Left cardiac atrium (tissue), 4 donors: ENCODE results near the gene RPL18. TPM values are rescaled to one million over a fixed set of nuclear protein-coding genes. Genes with fewer than 3 reads are reported as not detected.
"Not testable (repeated sequence)": the region's sequence is repeated elsewhere in the genome, so short reads cannot be mapped to it uniquely, and the experiment has no call there.

Experiments used
- ATAC-seq, 2 donors: fragments of 200-7000 bp; cut with Tn5 transposase; one replicate each; pipeline ENCODE4 v1.9.1; 2020; ENCODE audit warnings: mild to moderate bottlenecking in 2 of 2, moderate library complexity in 2 of 2
- DNase-seq: peaks from one replicate; pipeline ENCODE4 v3.0.0-alpha.2; 2020
- intact Hi-C, 2 donors: fragments of 100-400 bp; cut with DNase I; formaldehyde crosslinking; loops; one replicate each; pipeline versions ENCODE4 v1.14.1 to v1.15.1; 2022 to 2023
- total RNA-seq, 2 donors: library from RNA; stranded (reverse); fragmentation: NEBNext Ultra II Directional; extraction: Animal tissue kit (Norgen Biotek cat#: 25700); gene quantifications; one replicate each; pipeline ENCODE4 v1.2.1, GENCODE V29; 2021
- donor health status: DM: no; HTN: yes; CAD: no.
- donor health status: DM: no; HTN: yes; CAD: no; lungs with severe emphysema.
- donor health status: DM: yes; HTN: yes; CAD: no.
- donor health status: Dilated cardiomyopathy.

Gene RPL18
- total RNA-seq, 2 donors from 2014 or later: 674 to 678 TPM

DNA sequence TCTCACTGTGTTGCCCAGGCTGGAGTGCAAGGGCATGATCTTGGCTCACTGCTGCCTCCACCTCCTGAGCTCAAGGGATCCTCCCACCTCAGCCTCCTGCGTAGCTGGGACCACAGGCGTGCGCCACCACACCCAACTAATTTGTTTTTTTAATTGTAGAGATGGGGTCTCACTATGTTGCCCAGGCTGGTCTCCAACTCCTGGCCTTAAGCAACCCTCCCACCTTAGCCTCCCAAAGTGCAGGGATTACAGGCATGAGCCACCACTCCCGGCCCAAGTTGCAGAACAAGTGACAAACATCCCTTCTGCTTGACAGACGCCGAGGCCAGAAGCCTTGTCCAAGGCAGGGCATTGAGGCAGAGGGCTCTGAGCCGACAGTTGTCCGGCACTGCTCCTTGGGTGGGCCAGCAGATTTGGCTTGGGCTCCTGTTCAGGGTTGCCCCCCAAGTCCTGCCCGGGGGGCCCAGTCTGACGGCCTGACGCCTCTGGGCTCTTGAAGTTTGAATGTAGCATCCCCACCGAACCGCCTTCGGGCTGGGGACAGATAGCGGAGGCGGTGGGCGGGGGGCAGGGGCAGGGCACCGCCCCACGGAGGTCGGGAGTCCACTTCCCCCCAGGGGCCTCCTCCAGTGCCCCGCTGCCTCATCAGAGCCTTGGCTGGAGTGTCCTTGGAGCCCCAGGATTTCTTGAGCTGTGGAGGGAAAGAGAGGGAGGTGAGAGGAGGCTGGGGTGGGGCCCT is 18.1 kb downstream of the RPL18 start:
- ATAC-seq: no peak

GRCh38 chr19:48598996-48599700 is 19.8 kb downstream of the RPL18 start:
- DNase-seq: no peak
- intact Hi-C loops: no loop called here
- no peak for ATAC-seq

More for the DNA sequence above, 18.1 kb downstream of the RPL18 start:
- intact Hi-C loops: no loop called here
- no peak for DNase-seq

DNA sequence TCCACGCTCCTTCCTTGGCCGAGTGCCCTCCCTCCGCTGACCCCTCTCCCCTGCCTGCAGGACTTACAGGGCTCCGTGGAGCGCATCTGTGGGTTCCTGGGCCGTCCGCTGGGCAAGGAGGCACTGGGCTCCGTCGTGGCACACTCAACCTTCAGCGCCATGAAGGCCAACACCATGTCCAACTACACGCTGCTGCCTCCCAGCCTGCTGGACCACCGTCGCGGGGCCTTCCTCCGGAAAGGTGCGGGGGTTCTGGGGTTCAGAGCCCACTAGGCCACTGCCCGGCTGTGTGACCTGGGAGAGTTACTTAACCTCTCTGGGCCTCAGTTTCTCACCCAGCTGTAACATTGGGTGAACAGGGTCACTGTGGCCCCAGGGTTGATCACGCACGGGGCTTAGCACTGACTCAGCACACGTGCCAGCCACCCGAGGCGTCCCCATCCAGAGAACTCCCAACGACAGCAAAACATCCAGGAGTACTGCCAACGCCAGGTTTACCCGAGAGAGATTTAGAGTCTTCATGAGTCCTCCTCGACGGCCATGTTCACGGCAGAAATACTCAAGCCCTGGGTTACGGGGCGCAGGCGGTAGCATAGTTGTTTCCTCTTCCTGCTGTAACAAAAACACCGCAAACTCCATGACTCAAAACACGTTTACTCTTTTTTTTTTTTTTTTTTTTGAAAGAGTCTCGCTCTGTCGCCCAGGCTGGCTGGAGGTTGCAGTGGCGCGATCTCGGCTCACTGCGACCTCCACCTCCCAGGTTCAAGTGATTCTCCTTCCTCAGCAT is 22.1 kb downstream of the RPL18 start:
- intact Hi-C loops: no loop called here
- no peak for DNase-seq
- ATAC-seq: no peak

GRCh38 chr19:48596237-48596636 is 22.7 kb downstream of the RPL18 start:
- ATAC-seq: no peak
- DNase-seq: no peak
- intact Hi-C loops: no loop called here

DNA sequence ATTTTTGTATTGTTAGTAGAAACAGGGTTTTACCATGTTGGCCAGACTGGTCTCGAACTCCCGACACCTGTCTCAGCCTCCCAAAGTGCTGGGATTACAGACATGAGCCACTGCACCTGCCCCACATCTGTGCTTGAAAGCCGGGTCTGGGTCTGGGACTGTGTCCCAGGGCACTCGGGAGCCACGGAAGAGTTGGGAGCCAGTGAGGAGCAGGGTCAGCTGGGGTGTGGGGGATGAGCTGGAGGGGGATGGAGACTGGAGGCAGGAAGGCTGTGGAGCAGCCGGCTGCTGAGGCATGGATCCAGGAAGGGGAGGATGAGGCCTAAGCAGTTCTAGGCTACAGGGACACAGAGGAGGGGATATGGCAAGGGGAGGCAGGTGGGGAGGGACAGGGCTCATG is 23.1 kb downstream of the RPL18 start:
- intact Hi-C loops: no loop called here
- ATAC-seq (no peak), DNase-seq (no peak)

GRCh38 chr19:48595171-48595570 is 23.8 kb downstream of the RPL18 start:
- intact Hi-C loops: no loop called here
- no peak for ATAC-seq
- DNase-seq: no peak

- DNase-seq (no peak), ATAC-seq (no peak)
- intact Hi-C loops: no loop called here
These were observed 28.0 kb downstream of the RPL18 start for GRCh38 chr19:48591021-48591420.

GRCh38 chr19:48588670-48589401 is 30.1 kb downstream of the RPL18 start:
- intact Hi-C loops: loop anchor here (5.0 to 10.0 kb wide), 3 partner anchors 102 to 324 kb away; partner anchors contain the start of gene EMP3 (in 1 of the 2)
- DNase-seq (peak; percentile 95), ATAC-seq (peak; percentile 83 to 91)

DNA sequence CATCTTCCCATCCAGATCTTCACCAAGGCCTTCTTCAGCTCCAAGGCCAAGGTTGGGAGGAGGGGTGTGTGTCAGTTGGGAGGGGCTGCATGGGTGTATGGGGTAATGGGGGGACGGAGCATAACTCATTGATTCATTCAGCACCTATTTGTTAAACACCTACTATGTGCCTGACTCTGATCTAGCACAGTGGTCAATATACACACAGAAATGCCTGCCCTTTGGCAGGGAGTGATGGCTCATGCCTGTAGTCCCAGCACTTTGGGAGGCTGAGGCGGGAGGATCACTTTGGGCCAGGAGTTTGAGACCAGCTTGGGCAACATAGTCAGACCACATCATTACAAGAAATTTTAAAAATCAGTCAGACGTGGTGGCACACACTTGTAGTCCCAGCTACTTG is 31.6 kb downstream of the RPL18 start:
- ATAC-seq (no peak), DNase-seq (no peak)
- intact Hi-C loops: loop anchor here (5.0 to 10.0 kb wide), 3 partner anchors 100 to 323 kb away; partner anchors contain the start of gene EMP3 (in 1 of the 2)

GRCh38 chr19:48582168-48582567 is 36.8 kb downstream of the RPL18 start:
- intact Hi-C loops: loop anchor here (5.0 to 10.0 kb wide), 5 partner anchors 75 to 317 kb away; partner anchors contain the start of gene EMP3 (in 1 of the 2)
- no peak for DNase-seq

DNA sequence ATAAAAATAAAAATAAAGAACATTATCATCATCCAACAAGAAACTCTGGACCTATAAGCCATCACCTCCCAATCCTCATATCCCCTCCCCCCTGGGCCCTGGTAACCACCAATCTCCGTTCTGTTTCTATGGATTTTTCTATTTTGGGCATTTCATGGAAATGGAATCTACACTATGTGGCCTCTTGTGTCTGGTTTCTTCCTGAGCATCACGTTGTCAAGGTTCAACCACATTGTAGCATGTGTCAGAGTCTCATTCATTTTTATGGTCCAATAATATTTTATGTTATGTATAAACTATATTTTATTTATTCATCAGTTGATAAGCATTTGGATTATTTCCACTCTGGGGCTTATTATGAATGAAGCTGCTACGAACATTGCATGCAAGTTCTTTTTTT is 40.1 kb downstream of the RPL18 start:
- DNase-seq (no peak), ATAC-seq (no peak)
- intact Hi-C loops: no loop called here

More at GRCh38 chr19:48582168-48582567, 36.8 kb downstream of the RPL18 start:
- ATAC-seq: no peak

DNA sequence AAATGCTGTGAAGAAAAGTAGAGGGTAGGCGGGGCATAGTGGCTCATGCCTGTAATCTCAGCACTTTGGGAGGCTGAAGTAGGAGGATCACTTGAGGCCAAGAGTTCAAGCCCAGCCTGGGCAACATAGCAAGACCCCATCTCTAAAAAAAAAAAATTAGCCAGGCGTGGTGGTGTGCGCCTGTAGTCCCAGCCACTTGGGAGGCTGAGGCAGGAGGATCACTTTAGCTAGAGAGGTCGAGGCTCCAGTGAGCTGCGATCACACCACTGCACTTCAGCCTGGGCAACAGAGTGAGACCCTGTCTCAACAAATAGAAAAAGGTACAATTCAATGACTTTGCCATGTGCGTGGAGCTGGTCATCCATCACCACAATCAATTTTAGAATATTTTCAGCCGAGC is 41.1 kb downstream of the RPL18 start:
- ATAC-seq, DNase-seq, intact Hi-C loops: not testable (repeated sequence)

DNA sequence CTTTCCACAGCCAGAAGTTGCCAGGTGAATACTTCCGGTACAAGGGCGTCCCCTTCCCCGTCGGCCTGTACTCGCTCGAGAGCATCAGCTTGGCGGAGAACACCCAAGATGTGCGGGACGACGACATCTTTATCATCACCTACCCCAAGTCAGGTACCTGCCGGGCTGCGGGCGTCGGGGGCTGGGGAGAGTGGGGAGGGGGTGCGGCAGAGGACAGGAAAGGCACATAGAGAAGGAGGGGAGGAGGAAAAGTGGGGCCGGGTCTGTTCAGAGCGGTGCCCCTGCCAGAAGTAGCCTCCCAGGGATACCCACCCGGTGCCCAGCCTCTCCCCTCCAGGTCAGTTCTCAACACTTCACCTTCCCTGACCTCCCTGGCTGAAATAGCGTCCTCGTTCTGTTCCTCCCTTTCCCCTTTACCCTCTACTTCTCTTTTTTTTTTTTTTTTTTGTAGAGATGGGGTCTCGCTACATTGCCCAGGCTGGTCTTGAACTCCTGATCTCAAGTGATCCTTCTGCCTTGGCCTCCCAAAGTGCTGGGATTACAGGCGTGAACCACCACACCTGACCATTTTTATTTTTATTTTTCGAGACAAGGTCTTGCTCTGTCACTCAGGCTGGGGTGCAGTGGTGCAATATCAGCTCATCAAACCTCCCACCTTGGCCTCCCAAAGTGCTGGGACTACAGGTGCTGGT is 42.9 kb downstream of the RPL18 start:
- DNase-seq (no peak), ATAC-seq (no peak)
- intact Hi-C loops: no loop called here

GRCh38 chr19:48573163-48573505 is 45.8 kb downstream of the RPL18 start:
- ATAC-seq (no peak), DNase-seq (no peak)
- intact Hi-C loops: no loop called here

DNA sequence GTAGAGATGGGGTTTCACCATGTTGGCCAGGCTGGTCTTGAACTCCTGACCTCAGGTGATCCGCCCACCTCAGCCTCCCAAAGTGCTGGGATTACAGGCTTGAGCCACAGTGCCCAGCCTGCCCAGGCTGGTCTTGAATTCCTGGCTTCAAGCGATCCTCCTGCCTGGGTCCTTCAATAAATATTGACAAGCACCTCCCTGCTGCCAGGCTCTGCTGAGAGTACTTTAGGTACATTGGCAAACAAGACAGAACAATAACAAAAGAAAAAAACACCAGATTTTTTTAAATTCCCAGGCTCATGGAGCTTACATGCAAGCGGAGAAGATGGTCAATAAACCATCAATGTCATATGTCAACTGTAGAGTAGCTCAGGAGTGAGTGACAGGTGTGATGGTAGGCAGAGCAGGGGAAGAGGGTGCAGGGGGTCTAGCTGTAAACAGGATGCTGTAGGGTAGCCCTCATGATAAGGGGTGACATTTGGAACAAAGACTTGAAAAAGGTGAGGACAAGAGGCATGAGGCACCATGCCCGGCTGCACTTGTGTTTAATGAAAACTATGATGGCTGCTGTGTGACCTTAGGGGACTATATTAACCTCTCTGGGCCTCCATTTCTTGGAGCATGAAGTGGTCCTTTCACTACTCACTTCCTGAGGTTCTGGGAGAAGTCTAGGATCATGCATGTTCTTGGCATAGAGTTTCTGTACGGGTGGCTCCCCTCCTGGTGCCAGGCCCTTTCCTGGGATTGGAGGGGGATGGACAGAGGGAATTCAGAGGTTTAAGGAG is 47.4 kb downstream of the RPL18 start:
- DNase-seq (no peak), ATAC-seq (no peak)
- intact Hi-C loops: no loop called here

- DNase-seq: no peak
- intact Hi-C loops: no loop called here
These were observed 49.2 kb downstream of the RPL18 start for GRCh38 chr19:48569814-48570213.

DNA sequence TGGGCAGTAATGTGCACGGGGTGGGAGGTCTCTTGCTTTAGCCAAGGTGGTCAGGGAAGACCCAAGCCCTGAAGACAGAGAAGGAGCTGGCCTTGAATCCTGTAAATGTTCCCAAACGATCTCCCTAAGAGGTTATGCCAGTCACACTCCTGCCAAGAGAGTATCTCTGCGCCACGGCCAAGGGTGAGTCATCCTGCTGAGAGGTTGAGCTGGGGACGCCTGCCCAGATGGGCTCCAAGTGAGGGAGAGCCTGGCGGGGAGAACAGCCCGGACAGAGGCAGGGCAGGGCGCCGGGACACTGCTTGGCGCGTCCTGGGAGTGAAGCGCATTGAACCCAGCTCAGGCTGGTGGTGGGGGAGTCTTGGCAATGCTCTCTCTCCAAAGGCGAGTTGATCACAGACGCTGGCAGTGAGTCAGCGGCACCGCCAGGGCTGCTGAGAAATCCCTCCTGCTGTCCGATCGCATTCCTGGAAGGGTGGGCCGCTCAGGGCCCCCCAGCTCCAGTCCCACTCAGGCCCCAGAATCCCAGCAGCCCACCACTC is 50.6 kb downstream of the RPL18 start:
- DNase-seq (peak; percentile 91), ATAC-seq (peak; percentile 98 to 99)
- intact Hi-C loops: no loop called here

More at GRCh38 chr19:48569814-48570213, 49.2 kb downstream of the RPL18 start:
- ATAC-seq: no peak
